ENCODE data around the gene PCBD2.
A peak's percentile ranks its signal among the peaks of the same experiment; 100 is the strongest.
"Not testable (repeated sequence)": the region's sequence is repeated elsewhere in the genome, so short reads cannot be mapped to it uniquely, and the experiment has no call there.

Gene PCBD2

DNA sequence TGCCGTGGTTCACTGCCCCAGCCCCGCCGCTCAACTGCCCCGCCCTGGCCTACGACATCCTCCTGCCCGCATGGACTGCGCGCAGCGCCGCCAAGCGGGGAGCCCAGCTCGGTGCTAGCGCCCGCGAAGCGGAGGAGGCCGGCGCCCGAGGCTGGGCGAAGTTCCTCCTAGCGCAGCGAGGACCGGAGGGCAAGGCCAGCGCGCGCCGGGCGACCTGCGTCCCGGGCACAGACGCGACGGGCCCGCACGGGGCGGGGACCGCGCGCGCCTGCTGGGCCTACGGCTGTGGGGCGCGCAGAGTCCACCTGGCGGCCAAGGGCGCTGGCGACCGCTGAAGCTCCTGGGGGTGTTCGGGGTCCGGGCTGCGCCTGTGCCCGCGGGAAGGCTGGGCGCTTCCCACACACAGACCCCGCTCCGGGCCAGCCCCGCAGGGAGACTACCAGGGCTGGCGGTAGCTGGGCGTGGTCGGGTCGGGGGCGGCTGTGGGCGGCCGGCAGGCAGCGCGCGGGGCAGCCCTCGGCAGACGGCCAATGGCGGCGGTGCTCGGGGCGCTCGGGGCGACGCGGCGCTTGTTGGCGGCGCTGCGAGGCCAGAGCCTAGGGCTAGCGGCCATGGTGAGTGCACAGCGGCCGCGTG lies at the start of gene PCBD2:
Gene PCBD2 (plus strand): TSS at position 522 of the 636 bp plus-strand sequence. CDS start 9 bp downstream, at position 531.
- DNase-seq (ENCODE audit: low read depth in 2 of 2), result peak; percentile 73 to 82

DNA sequence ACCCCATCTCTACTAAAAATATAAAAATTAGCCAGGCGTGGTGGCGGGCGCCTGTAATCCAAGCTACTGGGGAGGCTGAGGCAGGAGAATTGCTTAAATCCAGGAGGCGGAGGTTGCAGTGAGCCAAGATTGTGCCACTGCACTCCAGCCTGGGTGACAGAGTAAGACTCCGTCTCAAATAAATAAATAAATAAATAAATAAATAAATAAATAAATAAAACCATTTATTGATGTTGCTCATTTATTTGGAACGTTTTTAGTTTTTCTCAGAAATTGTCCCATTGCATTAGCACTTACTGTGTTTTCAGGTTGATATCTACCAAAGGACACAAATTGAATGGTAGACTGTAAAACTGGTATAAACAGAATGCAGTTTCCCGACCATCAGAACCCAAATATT lies 48.5 kb upstream of the PCBD2 start:
- not testable (repeated sequence) for DNase-seq (ENCODE audit: low read depth in 2 of 2)

- DNase-seq (ENCODE audit: low read depth in 2 of 2), result no peak
Measured at GRCh38 chr5:134857401-134857800, 47.5 kb upstream of the PCBD2 start.

GRCh38 chr5:134864707-134865106 lies 40.2 kb upstream of the PCBD2 start:
- no peak for DNase-seq (ENCODE audit: low read depth in 2 of 2)

- DNase-seq (ENCODE audit: low read depth in 2 of 2), result no peak
Measured at GRCh38 chr5:134873494-134873893, 31.4 kb upstream of the PCBD2 start.

DNA sequence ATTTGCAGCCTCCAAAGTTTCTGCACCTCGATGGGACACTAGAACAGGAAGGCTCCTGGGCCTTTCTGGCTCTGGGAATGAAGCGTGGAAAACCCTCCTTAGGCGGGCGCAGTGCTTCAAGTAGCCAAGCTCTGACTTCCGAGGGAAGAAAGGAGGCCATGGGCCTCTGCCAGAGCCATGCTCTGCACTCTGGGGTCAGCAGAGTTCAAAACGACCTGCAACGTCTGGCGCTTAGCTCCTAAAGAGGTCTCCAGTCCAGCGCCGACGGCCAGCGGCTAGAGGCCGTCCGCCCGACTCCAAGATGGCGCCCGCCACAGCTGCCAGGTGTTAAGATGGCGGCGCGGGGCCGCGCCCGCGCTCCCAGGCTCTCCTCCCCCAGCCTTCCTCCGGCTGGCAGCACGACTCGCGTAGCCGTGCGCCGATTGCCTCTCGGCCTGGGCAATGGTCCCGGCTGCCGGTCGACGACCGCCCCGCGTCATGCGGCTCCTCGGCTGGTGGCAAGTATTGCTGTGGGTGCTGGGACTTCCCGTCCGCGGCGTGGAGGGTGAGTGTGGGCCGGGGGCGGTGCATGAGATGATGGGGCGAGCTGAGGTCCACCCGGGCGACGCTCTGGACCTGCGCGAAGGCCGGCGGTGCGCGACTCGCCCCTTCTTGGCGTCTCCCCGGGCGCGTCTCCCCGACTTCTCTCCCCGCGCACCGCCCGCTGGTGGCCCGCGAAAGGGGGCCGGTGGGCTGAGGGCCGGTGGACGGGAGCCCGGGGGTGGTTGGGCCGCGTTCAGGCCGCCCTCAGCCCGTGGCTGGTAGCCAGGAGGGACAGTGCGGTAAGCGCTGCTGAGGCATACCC lies 30.7 kb upstream of the PCBD2 start, which contains the start of gene TXNDC15:
Gene TXNDC15 (plus strand): TSS at position 385 of the 844 bp plus-strand sequence. CDS start 57 bp downstream, at position 442.
- peak; percentile 52 to 53 for DNase-seq (ENCODE audit: low read depth in 2 of 2)

- DNase-seq (ENCODE audit: low read depth in 2 of 2), result no peak
Measured at GRCh38 chr5:134874831-134875655, 29.9 kb upstream of the PCBD2 start.

GRCh38 chr5:134877159-134877558 lies 27.8 kb upstream of the PCBD2 start:
- no peak for DNase-seq (ENCODE audit: low read depth in 2 of 2)

GRCh38 chr5:134878403-134878802 lies 26.5 kb upstream of the PCBD2 start:
- DNase-seq (ENCODE audit: low read depth in 2 of 2), result no peak

DNA sequence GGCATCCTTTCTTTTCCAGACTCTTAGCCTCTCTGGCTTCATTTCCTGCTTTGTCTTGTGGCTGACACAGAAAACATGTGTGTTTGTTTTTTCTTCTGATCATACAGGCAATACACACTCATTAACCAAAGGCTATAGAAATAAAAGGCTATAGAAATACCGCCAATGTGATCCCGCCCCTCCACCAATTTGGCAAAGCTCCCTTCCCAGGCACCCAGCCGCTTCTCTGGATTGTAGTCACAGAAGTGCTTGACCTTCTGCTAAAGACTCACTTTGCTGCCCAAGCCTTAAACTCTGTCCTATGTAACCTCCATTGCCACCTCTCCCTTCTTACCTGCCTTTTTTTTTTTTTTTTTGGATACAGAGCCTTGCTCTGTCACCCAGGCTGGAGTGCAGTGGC lies 25.5 kb upstream of the PCBD2 start:
- no peak for DNase-seq (ENCODE audit: low read depth in 2 of 2)

DNA sequence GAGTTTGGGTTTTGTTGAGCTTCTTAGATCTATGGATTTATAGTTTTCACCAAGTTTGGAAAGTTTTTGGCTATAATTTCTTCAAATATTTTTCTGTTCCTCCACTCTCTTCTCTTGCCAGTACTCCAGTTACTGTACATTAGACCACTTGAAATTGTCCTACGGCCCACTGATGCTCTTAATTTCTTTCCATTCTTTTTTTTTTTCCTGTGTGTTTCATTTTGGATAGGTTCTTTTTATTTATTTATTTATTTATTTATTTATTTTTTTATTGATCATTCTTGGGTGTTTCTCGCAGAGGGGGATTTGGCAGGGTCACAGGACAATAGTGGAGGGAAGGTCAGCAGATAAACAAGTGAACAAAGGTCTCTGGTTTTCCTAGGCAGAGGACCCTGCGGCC lies 24.0 kb upstream of the PCBD2 start:
- DNase-seq (ENCODE audit: low read depth in 2 of 2), result not testable (repeated sequence)

DNA sequence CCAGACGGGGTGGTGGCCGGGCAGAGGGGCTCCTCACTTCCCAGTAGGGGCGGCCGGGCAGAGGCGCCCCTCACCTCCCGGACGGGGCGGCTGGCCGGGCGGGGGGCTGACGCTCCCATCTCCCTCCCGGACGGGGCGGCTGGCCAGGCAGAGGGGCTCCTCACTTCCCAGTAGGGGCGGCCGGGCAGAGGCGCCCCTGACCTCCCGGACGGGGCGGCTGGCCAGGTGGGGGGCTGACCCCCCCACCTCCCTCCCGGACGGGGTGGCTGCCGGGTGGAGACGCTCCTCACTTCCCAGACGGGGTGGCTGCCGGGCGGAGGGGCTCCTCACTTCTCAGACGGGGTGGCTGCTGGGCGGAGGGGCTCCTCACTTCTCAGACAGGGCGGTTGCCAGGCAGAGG lies 23.2 kb upstream of the PCBD2 start:
- not testable (repeated sequence) for DNase-seq (ENCODE audit: low read depth in 2 of 2)

DNA sequence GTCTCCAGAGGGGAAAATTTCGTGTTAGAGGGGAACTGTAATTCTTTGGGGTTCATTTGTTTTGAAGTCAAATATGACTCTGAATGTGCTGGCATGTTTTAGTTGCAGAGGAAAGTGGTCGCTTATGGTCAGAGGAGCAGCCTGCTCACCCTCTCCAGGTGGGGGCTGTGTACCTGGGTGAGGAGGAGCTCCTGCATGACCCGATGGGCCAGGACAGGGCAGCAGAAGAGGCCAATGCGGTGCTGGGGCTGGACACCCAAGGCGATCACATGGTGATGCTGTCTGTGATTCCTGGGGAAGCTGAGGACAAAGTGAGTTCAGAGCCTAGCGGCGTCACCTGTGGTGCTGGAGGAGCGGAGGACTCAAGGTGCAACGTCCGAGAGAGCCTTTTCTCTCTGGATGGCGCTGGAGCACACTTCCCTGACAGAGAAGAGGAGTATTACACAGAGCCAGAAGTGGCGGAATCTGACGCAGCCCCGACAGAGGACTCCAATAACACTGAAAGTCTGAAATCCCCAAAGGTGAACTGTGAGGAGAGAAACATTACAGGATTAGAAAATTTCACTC lies 17.3 kb upstream of the PCBD2 start:
- DNase-seq (ENCODE audit: low read depth in 2 of 2), result no peak

DNA sequence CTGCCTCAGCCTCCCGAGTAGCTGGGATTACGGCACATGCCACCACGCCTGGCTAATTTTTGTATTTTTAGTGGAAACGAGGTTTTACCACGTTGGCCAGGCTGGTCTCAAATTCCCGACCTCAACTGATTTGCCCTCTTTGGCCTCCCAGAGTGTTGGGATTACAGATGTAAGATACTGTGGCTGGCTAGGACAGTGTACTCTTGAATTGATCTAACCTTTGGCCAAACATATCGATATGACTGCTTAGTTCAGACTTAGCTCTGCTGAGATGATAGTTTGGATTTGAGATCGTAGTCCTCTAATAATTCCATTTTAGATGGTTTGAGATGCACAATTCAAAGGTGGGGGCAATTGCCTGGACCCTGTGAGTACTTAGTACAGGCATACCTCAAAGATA lies 15.6 kb upstream of the PCBD2 start:
- DNase-seq (ENCODE audit: low read depth in 2 of 2), result no peak

GRCh38 chr5:134891473-134891872 lies 13.5 kb upstream of the PCBD2 start:
- no peak for DNase-seq (ENCODE audit: low read depth in 2 of 2)

GRCh38 chr5:134892282-134892681 lies 12.6 kb upstream of the PCBD2 start:
- no peak for DNase-seq (ENCODE audit: low read depth in 2 of 2)

DNA sequence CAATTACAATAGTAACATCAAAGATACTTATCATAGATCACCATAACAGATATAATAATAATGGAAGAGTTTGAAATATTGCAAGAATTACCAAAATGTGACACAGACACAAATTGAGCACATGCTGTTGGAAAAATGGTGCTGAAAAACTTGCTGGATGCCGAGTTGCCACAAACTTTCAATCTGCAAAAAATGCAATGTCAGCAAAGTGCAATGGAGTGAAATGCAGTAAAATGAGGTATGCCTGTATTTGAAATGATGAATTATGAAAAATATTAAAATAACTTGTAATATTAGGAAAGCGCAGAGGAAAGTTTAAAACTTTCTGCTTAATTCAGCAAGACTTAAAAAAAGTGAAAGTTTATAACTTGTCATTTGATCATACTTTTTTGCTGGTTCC lies 12.0 kb upstream of the PCBD2 start:
- no peak for DNase-seq (ENCODE audit: low read depth in 2 of 2)

GRCh38 chr5:134893748-134894505 lies 11.0 kb upstream of the PCBD2 start:
- DNase-seq (ENCODE audit: low read depth in 2 of 2), result no peak

GRCh38 chr5:134902071-134902801 lies 2.7 kb upstream of the PCBD2 start:
- DNase-seq (ENCODE audit: low read depth in 2 of 2), result no peak

DNA sequence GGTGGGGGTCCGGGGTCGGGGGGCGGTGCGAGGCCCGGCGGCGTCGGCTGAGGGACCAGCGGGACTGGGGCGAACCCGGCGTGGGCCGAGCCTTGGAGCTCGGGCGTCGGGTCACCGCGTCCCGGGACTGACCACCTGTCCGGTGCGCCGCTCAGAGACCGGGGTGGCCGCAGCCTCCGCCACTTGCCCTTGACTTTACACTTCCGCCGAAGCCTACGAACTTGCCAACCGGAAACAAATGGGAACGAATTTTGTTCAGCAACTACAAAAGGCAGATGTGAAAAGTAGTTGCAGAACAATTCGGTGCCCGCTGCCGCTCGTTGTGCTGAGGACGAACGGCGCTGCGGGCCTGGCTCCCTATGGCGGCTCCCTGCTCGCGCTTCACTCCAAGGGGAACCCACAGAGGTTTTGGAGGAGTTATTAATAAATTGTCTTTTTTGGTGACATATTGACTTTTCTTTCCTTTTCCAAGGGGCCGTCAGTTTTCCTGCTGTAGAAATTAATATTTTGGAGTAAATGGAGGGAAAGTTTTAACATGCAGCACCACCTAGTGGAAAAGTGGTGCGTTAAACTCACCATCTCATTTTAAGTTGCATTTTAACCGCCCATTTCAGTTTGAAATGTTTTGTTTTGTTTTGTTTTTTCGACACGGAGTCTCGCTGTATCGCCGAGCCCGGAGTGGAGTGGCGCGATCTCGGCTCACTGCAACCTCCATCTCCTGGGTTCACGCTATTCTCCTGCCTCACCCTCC lies 490 bp downstream of the PCBD2 start:
- DNase-seq (ENCODE audit: low read depth in 2 of 2), result peak; percentile 13 to 22
